ENCODE data around the gene THSD7A.

- TF ChIP-seq POLR2AphosphoS5 (IDR thresholded peaks at IDR 0.05; ENCODE audit: low read depth, low read length), result no peak
- TF ChIP-seq POLR2A (IDR thresholded peaks at IDR 0.05; ENCODE audit: low read depth, low read length), result no peak
These were observed 88.5 kb downstream of the THSD7A start for GRCh38 chr7:11743548-11743947.

All from GM12892 (cell line).